ENCODE measurements around the gene GAS2L2.

Gene GAS2L2

DNA sequence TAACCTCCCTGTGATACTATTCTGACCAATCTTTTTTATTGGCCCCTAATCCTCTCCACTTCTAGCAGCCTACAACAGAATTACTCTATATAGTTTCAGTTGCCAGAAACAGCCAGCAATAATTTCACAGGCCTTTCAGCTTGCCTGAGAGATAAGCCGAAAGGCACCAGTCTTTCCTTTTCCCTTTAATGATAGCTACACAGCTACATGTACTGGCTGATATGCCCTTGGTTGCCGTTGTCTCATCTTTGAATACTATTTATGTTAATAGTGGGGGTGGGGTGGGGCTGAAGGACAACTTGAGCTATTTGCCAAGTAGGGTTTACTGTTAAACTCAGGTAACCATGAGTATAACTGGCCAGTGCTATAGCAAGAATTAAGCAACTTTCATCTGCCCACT, 57.4 kb downstream of the GAS2L2 start:
- peaks cover 5% of the 10 kb centered on the region; the same call in 1 of the 2 replicates for H3K4me1 ChIP-seq (ENCODE audit: insufficient read depth, low read length)
- H3K9me3 ChIP-seq (ENCODE audit: control insufficient read depth, insufficient read depth, low read length) = no peaks in the 10 kb centered on the region
- peaks cover 8% of the 10 kb centered on the region for H3K36me3 ChIP-seq (ENCODE audit: insufficient read depth, low read length)
- no peak overlapping the region for H3K9ac ChIP-seq (ENCODE audit: low read depth, low read length)

GRCh38 chr17:35694906-35695305, 58.1 kb downstream of the GAS2L2 start:
- no peaks in the 10 kb centered on the region for H3K9me3 ChIP-seq (ENCODE audit: control insufficient read depth, insufficient read depth, low read length)
- H3K4me1 ChIP-seq (ENCODE audit: insufficient read depth, low read length) = peaks cover 5% of the 10 kb centered on the region; the same call in 1 of the 2 replicates
- H3K9ac ChIP-seq (ENCODE audit: low read depth, low read length) = no peak overlapping the region
- H3K36me3 ChIP-seq (ENCODE audit: insufficient read depth, low read length) = peaks cover 8% of the 10 kb centered on the region

Data from ES-I3 (cell line).